ENCODE data around the gene TNFRSF21. TPM values are rescaled to one million over a fixed set of nuclear protein-coding genes. Genes with fewer than 3 reads are reported as not detected.

Gene TNFRSF21
- total RNA-seq, 2 experiments from 2014 or later = 28.1 to 36.5 TPM

DNA sequence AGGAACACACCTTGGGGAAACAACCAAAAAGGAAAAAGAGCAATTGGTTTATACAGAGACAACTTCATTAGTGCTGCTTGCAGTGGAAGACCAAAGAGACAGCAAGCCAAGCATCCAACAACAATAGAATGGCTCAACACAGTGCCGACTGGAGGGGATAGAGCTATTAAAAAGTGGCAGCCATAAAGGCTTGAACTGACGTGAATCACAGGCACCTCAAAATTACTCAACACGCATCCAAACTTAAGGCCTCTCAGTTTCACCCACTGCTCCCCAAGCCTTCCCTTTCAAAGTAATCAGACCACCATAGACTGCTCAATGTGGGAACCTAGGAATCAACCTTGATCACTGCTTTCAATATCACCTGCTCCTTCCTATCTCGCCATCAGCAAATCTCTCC, 9.7 kb downstream of the TNFRSF21 start:
- no peaks in the 10 kb centered on the region for H3K9me3 ChIP-seq (ENCODE audit: low read length)
- H2AFZ ChIP-seq (ENCODE audit: low read length) = no peak overlapping the region
- peaks cover 23% of the 10 kb centered on the region for H3K4me1 ChIP-seq (ENCODE audit: insufficient read depth, low read length, poor library complexity, severe bottlenecking)
- H3K4me2 ChIP-seq (ENCODE audit: low read length) = no peak overlapping the region
- H3K36me3 ChIP-seq (ENCODE audit: insufficient read depth, low read length) = peaks cover 35% of the 10 kb centered on the region
- BruUV-seq (replicated peaks) = no TSS peak
- peaks cover 100% of the 10 kb centered on the region for H3K79me2 ChIP-seq (ENCODE audit: insufficient read depth, low read depth, low read length)
- no peak for DNase-seq (ENCODE audit: low spot score)
- CTCF ChIA-PET (ENCODE audit: unreplicated experiment) = no interaction called here
- no peak overlapping the region for H3K27ac ChIP-seq (ENCODE audit: low read depth, low read length, poor library complexity, severe bottlenecking)
- peaks cover 24% of the 10 kb centered on the region for H4K20me1 ChIP-seq (ENCODE audit: insufficient read depth, low read length)
- intact Hi-C loops (cut with micrococcal nuclease; ENCODE audit: unreplicated experiment) = no loop called here
- TF ChIP-seq EZH2phosphoT487 (IDR thresholded peaks at IDR 0.05; ENCODE audit: borderline replicate concordance, low read depth, low read length) = no peak
- TF ChIP-seq, protein P1, sequence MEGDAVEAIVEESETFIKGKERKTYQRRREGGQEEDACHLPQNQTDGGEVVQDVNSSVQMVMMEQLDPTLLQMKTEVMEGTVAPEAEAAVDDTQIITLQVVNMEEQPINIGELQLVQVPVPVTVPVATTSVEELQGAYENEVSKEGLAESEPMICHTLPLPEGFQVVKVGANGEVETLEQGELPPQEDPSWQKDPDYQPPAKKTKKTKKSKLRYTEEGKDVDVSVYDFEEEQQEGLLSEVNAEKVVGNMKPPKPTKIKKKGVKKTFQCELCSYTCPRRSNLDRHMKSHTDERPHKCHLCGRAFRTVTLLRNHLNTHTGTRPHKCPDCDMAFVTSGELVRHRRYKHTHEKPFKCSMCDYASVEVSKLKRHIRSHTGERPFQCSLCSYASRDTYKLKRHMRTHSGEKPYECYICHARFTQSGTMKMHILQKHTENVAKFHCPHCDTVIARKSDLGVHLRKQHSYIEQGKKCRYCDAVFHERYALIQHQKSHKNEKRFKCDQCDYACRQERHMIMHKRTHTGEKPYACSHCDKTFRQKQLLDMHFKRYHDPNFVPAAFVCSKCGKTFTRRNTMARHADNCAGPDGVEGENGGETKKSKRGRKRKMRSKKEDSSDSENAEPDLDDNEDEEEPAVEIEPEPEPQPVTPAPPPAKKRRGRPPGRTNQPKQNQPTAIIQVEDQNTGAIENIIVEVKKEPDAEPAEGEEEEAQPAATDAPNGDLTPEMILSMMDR (conservative IDR thresholded peaks at IDR 0.05; ENCODE audit: low read length) = no peak
- POLR2A ChIA-PET = interaction anchor here (0.7 to 2.6 kb wide), 4 partner anchors 7 to 269 kb away, joined by 3 to 19 read pairs (median 4); no protein-coding TSS in a partner anchor
- no peaks in the 10 kb centered on the region for H3K9me2 ChIP-seq (ENCODE audit: insufficient read depth, low read length)
- H3K4me3 ChIP-seq (ENCODE audit: low read depth, low read length, poor library complexity, severe bottlenecking) = no peak overlapping the region

DNA sequence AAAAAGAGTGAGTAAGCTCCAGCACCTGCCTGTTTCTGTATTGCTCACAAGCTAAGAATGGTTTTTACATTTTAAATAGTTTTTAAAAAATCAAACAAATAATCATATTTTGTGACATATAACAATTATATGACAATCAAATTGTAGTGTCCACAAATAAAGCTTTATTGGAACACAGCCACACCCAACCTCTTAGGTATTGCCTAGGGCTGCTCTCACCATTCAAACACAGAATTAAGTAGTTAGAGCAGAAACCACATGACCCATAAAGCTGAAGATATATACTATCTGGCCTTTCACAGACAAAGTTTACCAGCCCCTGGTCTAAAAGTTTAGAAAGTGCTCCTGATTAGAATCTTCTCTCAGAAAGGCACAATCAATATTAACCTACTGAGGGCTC, 11.2 kb downstream of the TNFRSF21 start:
- H4K20me1 ChIP-seq (ENCODE audit: insufficient read depth, low read length) = peaks cover 24% of the 10 kb centered on the region
- H3K79me2 ChIP-seq (ENCODE audit: insufficient read depth, low read depth, low read length) = peaks cover 98% of the 10 kb centered on the region
- no peak for DNase-seq (ENCODE audit: low spot score)

DNA sequence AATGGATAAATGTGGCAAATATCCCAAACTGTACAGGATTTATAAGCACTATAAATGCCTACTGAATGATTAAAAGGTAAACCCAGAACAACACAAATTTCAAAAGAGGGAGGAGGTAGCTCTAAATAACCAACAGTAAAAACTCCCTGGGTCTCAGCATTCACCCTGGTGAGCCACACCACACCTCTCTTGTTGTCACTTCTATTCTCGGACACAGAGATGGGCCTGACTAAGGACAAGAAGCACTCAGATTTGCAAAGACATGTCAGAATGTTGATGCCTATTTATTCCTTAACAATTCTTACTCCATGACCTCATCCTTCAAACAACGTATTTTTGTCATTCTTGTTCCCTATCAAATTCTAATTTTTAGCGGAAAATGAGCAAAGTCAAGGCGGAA, 14.7 kb downstream of the TNFRSF21 start:
- Histone ChIP-seq H3K79me2 (ENCODE audit: insufficient read depth, low read depth, low read length) (peaks cover 98% of the 10 kb centered on the region), H4K20me1 (ENCODE audit: insufficient read depth, low read length) (peaks cover 26% of the 10 kb centered on the region), H3K4me3 (ENCODE audit: low read depth, low read length, poor library complexity, severe bottlenecking) (no peak overlapping the region), H3K9me3 (ENCODE audit: low read length) (no peaks in the 10 kb centered on the region), H2AFZ (ENCODE audit: low read length) (no peak overlapping the region), H3K36me3 (ENCODE audit: insufficient read depth, low read length) (peaks cover 20% of the 10 kb centered on the region; the same call in 1 of the 2 replicates), H3K9me2 (ENCODE audit: insufficient read depth, low read length) (no peaks in the 10 kb centered on the region), H3K4me2 (ENCODE audit: low read length) (no peak overlapping the region), H3K4me1 (ENCODE audit: insufficient read depth, low read length, poor library complexity, severe bottlenecking) (no peaks in the 10 kb centered on the region), H3K27ac (ENCODE audit: low read depth, low read length, poor library complexity, severe bottlenecking) (no peak overlapping the region)
- no peak for DNase-seq (ENCODE audit: low spot score)
- TF ChIP-seq EZH2phosphoT487 (IDR thresholded peaks at IDR 0.05; ENCODE audit: borderline replicate concordance, low read depth, low read length) = no peak
- TF ChIP-seq, protein P1 (conservative IDR thresholded peaks at IDR 0.05; ENCODE audit: low read length) = no peak
- BruUV-seq (replicated peaks) = no TSS peak
- CTCF ChIA-PET (ENCODE audit: unreplicated experiment) = no interaction called here
- intact Hi-C loops (cut with micrococcal nuclease; ENCODE audit: unreplicated experiment) = no loop called here
- POLR2A ChIA-PET = interaction anchor here (1.2 to 1.4 kb wide), 2 partner anchors 11 to 17 kb away, joined by 5 read pairs; no protein-coding TSS in a partner anchor

More for the DNA sequence above, 11.2 kb downstream of the TNFRSF21 start:
- Histone ChIP-seq H3K4me1 (ENCODE audit: insufficient read depth, low read length, poor library complexity, severe bottlenecking) (peaks cover 8% of the 10 kb centered on the region), H3K36me3 (ENCODE audit: insufficient read depth, low read length) (peaks cover 22% of the 10 kb centered on the region), H3K27ac (ENCODE audit: low read depth, low read length, poor library complexity, severe bottlenecking) (no peak overlapping the region), H3K4me3 (ENCODE audit: low read depth, low read length, poor library complexity, severe bottlenecking) (no peak overlapping the region), H2AFZ (ENCODE audit: low read length) (no peak overlapping the region), H3K4me2 (ENCODE audit: low read length) (no peak overlapping the region), H3K9me3 (ENCODE audit: low read length) (no peaks in the 10 kb centered on the region), H3K9me2 (ENCODE audit: insufficient read depth, low read length) (no peaks in the 10 kb centered on the region)
- CTCF ChIA-PET (ENCODE audit: unreplicated experiment) = no interaction called here
- intact Hi-C loops (cut with micrococcal nuclease; ENCODE audit: unreplicated experiment) = no loop called here
- no peak for TF ChIP-seq EZH2phosphoT487 (IDR thresholded peaks at IDR 0.05; ENCODE audit: borderline replicate concordance, low read depth, low read length)
- TF ChIP-seq, protein P1 (conservative IDR thresholded peaks at IDR 0.05; ENCODE audit: low read length) = no peak
- BruUV-seq (replicated peaks) = no TSS peak
- POLR2A ChIA-PET = interaction anchor here (0.6 to 2.6 kb wide), 7 partner anchors 8 to 1153 kb away, joined by 3 to 19 read pairs (median 3); no protein-coding TSS in a partner anchor
